Measurements from ENCODE around the gene ARID4B. TPM values are rescaled to one million over a fixed set of nuclear protein-coding genes. Genes with fewer than 3 reads are reported as not detected.
"Not testable (repeated sequence)": the region's sequence is repeated elsewhere in the genome, so short reads cannot be mapped to it uniquely, and the experiment has no call there.

ARID4B gene
- total RNA-seq, 1 experiment from 2014 or later = 56.6 TPM

- BruUV-seq (replicated peaks) = no TSS peak
- no peak for DNase-seq
- peaks cover 8% of the 10 kb centered on the region for H3K4me1 Mint-ChIP-seq (ENCODE audit: low read depth, unreplicated experiment)
- H3K27ac Mint-ChIP-seq (ENCODE audit: unreplicated experiment) = no peak overlapping the region
- CTCF ChIA-PET = interaction anchor here (0.6 to 0.7 kb wide), 2 partner anchors 14 to 183 kb away, joined by 3 to 5 read pairs; no protein-coding TSS in a partner anchor
- no peaks in the 10 kb centered on the region for H3K27me3 Mint-ChIP-seq (ENCODE audit: unreplicated experiment)
- H3K4me3 Mint-ChIP-seq (ENCODE audit: low read depth, unreplicated experiment) = no peak overlapping the region
- H3K36me3 Mint-ChIP-seq (ENCODE audit: insufficient read depth, unreplicated experiment) = no peaks in the 10 kb centered on the region
- no peaks in the 10 kb centered on the region for H3K9me3 Mint-ChIP-seq (ENCODE audit: low read depth, unreplicated experiment)
- intact Hi-C loops (cut with micrococcal nuclease; ENCODE audit: unreplicated experiment) = loop anchor here (5.0 kb wide), 1 partner anchor 33 kb away; no protein-coding TSS in a partner anchor
- TF ChIP-seq, protein P1, sequence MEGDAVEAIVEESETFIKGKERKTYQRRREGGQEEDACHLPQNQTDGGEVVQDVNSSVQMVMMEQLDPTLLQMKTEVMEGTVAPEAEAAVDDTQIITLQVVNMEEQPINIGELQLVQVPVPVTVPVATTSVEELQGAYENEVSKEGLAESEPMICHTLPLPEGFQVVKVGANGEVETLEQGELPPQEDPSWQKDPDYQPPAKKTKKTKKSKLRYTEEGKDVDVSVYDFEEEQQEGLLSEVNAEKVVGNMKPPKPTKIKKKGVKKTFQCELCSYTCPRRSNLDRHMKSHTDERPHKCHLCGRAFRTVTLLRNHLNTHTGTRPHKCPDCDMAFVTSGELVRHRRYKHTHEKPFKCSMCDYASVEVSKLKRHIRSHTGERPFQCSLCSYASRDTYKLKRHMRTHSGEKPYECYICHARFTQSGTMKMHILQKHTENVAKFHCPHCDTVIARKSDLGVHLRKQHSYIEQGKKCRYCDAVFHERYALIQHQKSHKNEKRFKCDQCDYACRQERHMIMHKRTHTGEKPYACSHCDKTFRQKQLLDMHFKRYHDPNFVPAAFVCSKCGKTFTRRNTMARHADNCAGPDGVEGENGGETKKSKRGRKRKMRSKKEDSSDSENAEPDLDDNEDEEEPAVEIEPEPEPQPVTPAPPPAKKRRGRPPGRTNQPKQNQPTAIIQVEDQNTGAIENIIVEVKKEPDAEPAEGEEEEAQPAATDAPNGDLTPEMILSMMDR (IDR thresholded peaks at IDR 0.05; ENCODE audit: unreplicated experiment) = no peak
These were observed 63.7 kb downstream of the ARID4B start for GRCh38 chr1:235264327-235264726.

DNA sequence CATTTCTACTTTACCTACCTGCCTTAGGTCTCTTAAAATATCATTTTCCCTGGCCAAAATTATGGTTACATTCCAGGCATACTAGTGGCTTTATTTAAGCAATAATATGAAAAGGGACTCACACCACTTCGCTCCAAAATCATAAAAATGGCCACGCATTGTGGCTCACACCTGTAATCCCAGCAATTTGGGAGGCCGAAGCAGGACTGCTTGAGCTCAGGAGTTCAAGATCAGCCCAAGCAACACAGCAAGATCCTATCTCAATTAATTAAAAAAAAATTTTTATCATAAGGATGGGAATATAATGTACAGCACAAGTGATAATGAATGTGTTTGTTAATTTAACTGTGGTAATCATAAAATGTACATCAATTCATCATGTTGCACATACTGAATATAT, 65.4 kb downstream of the ARID4B start:
- Mint-ChIP-seq H3K4me1 (ENCODE audit: low read depth, unreplicated experiment) (peaks cover 8% of the 10 kb centered on the region), H3K36me3 (ENCODE audit: insufficient read depth, unreplicated experiment) (no peaks in the 10 kb centered on the region), H3K4me3 (ENCODE audit: low read depth, unreplicated experiment) (no peak overlapping the region), H3K27me3 (ENCODE audit: unreplicated experiment) (no peaks in the 10 kb centered on the region), H3K27ac (ENCODE audit: unreplicated experiment) (no peak overlapping the region), H3K9me3 (ENCODE audit: low read depth, unreplicated experiment) (no peaks in the 10 kb centered on the region)
- CTCF ChIA-PET = interaction anchor here (0.6 kb wide), 1 partner anchor 45 kb away, joined by 6 read pairs; no protein-coding TSS in a partner anchor
- TF ChIP-seq, protein P1 (IDR thresholded peaks at IDR 0.05; ENCODE audit: unreplicated experiment) = no peak
- DNase-seq = no peak
- no TSS peak for BruUV-seq (replicated peaks)
- intact Hi-C loops (cut with micrococcal nuclease; ENCODE audit: unreplicated experiment) = loop anchor here (5.0 kb wide), 1 partner anchor 35 kb away; no protein-coding TSS in a partner anchor

DNA sequence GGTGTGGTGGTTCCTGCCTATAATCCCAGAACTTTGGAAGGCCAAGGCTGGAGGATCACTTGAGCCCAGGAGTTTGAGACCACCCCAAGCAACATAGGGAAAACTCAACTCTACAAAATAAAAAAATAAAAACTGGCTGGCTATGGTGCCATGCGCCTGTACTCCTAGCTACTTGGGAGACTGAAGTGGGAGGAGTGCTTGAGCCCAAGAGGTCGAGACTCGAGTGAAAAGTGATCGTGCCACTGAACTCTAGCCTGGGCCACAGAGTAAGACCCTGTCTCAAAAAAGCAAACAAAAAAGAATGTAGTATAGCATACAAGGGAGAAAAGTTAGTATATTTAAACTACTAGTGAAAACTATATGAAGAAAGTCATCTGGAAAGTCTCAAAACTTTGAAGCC, 66.7 kb downstream of the ARID4B start:
- CTCF ChIA-PET = interaction anchor here (0.7 kb wide), 2 partner anchors 13 to 19 kb away, joined by 3 to 5 read pairs; no protein-coding TSS in a partner anchor
- Mint-ChIP-seq H3K27me3 (ENCODE audit: unreplicated experiment) (no peaks in the 10 kb centered on the region), H3K4me3 (ENCODE audit: low read depth, unreplicated experiment) (no peak overlapping the region), H3K27ac (ENCODE audit: unreplicated experiment) (no peak overlapping the region), H3K36me3 (ENCODE audit: insufficient read depth, unreplicated experiment) (no peaks in the 10 kb centered on the region), H3K4me1 (ENCODE audit: low read depth, unreplicated experiment) (peaks cover 8% of the 10 kb centered on the region), H3K9me3 (ENCODE audit: low read depth, unreplicated experiment) (no peaks in the 10 kb centered on the region)
- intact Hi-C loops (cut with micrococcal nuclease; ENCODE audit: unreplicated experiment) = loop anchor here (5.0 kb wide), 1 partner anchor 36 kb away; no protein-coding TSS in a partner anchor
- TF ChIP-seq, protein P1 (IDR thresholded peaks at IDR 0.05; ENCODE audit: unreplicated experiment) = no peak
- no peak for DNase-seq
- no TSS peak for BruUV-seq (replicated peaks)

DNA sequence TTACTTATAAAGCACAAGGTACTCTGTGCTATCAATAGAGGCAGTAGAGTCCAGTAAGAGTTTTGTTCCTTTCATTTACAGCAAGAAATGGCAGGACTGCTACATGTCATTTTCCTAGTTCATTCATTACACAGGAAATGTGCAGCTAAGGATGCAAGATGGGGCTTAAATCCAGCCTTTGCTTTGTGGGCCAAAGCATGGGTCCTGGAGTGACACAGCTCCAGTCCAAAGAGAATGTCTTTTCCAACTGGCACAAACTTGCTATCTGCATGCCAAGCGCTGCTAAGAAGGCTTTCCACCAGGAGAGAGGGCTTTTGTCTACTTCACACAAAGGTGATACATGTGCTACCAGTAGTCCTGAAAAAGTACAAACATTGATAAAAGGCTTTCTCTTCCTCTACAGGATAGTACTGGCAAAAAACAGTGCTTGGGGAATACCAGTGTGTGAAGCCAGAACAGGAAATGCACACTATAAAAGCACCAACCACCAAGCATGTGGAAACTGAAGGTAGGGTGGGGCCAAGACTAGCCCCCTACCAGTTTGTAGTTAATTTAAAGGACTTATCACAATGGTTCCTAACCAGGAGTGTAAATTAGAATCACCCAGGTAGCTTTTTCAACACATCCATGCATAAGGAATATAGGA, 68.7 kb downstream of the ARID4B start:
- intact Hi-C loops (cut with micrococcal nuclease; ENCODE audit: unreplicated experiment) = no loop called here
- TF ChIP-seq, protein P1 (IDR thresholded peaks at IDR 0.05; ENCODE audit: unreplicated experiment) = no peak
- no peaks in the 10 kb centered on the region for H3K9me3 Mint-ChIP-seq (ENCODE audit: low read depth, unreplicated experiment)
- peaks cover 8% of the 10 kb centered on the region for H3K4me1 Mint-ChIP-seq (ENCODE audit: low read depth, unreplicated experiment)
- H3K36me3 Mint-ChIP-seq (ENCODE audit: insufficient read depth, unreplicated experiment) = no peaks in the 10 kb centered on the region
- no peak for DNase-seq
- H3K4me3 Mint-ChIP-seq (ENCODE audit: low read depth, unreplicated experiment) = no peak overlapping the region
- H3K27ac Mint-ChIP-seq (ENCODE audit: unreplicated experiment) = no peak overlapping the region
- CTCF ChIA-PET = interaction anchor here (0.8 to 1.2 kb wide), 3 partner anchors 13 to 156 kb away, joined by 3 read pairs; no protein-coding TSS in a partner anchor
- no TSS peak for BruUV-seq (replicated peaks)
- H3K27me3 Mint-ChIP-seq (ENCODE audit: unreplicated experiment) = no peaks in the 10 kb centered on the region

DNA sequence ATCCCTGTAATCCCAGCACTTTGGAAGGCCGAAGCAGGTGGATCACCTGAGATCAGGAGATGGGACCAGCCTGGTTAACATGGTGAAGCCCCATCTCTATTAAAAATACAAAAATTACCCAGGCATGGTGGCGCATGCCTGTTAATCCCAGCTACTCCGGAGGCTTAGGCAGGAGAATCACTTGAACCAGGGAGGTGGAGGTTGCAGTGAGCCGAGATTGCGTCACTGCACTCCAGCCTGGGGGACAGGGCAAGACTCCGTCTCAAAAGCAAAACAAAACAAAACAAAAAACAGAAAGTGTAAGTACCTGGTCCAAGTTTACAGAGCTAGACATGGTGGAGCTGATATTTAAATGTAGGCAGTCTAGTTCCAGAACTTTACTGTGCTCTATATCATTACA, 69.9 kb downstream of the ARID4B start:
- H3K36me3 Mint-ChIP-seq (ENCODE audit: insufficient read depth, unreplicated experiment); DNase-seq; H3K4me3 Mint-ChIP-seq (ENCODE audit: low read depth, unreplicated experiment); H3K27me3 Mint-ChIP-seq (ENCODE audit: unreplicated experiment); H3K9me3 Mint-ChIP-seq (ENCODE audit: low read depth, unreplicated experiment); H3K27ac Mint-ChIP-seq (ENCODE audit: unreplicated experiment); intact Hi-C loops (cut with micrococcal nuclease; ENCODE audit: unreplicated experiment); BruUV-seq (replicated peaks): not testable (repeated sequence)
- peaks cover 14% of the 10 kb centered on the region for H3K4me1 Mint-ChIP-seq (ENCODE audit: low read depth, unreplicated experiment)
- CTCF ChIA-PET = interaction anchor here (0.9 kb wide), 1 partner anchor 100 kb away, joined by 3 read pairs; no protein-coding TSS in a partner anchor
